GM12878 (cell line): Measurements from ENCODE around the gene SKIC8. TPM values are rescaled to one million over a fixed set of nuclear protein-coding genes. Genes with fewer than 3 reads are reported as not detected.

Experiments
- ATAC-seq: fragments of 200-7000 bp; cut with Tn5 transposase; 3 replicates; pipeline ENCODE4 v1.9.1; 2020; ENCODE audit warnings: mild to moderate bottlenecking, moderate library complexity
- BruUV-seq: library from RNA; stranded (reverse); fragments of 400-500 nt; replicated peaks from 2 replicates; lab custom pipeline; 2021; lab: Mats Ljungman, UMichigan
- CTCF ChIA-PET: fragments of 300-600 bp; sonication (Branson Sonifier 250); formaldehyde crosslinking; extraction: SDS; loops from one replicate; lab custom pipeline; 2021; ENCODE audit warnings: inconsistent platforms; lab: Yijun Ruan, JAX
- POLR2A ChIA-PET: fragments of 350-600 bp; formaldehyde crosslinking; extraction: SDS; loops from one replicate; lab custom pipeline; 2021; ENCODE audit warnings: inconsistent platforms; lab: Charles Lee
- RAD21 ChIA-PET: fragments of 300-600 bp; sonication (Branson Sonifier 250); formaldehyde crosslinking; loops from one replicate; lab custom pipeline; 2023; ENCODE audit warnings: antibody characterized with exemption; ENCODE audit not compliant: unreplicated experiment; lab: Charles Lee
- SMC1A ChIA-PET: fragments of 300-600 bp; sonication (Branson Sonifier 250); formaldehyde crosslinking; loops from one replicate; lab custom pipeline; 2023; ENCODE audit not compliant: unreplicated experiment, uncharacterized antibody; lab: Charles Lee
- DNase-seq: peaks from one replicate; pipeline ENCODE4 v3.0.0-alpha.2; 2011; ENCODE audit warnings: low read depth, low spot score
- FAIRE-seq: peaks from 3 replicates; lab custom pipeline; 2011; peaks lifted over from hg19 to GRCh38; lab: Jason Lieb, UNC
- H2AFZ ChIP-seq: 2 replicates; pipeline ENCODE4 v1.6.0; 2011; ENCODE audit warnings: low read depth, low read length, control low read depth; ENCODE audit not compliant: control insufficient read depth
- H3K27ac ChIP-seq: 2 replicates; pipeline ENCODE4 v1.5.1; 2011; ENCODE audit warnings: control low read depth; ENCODE audit not compliant: control insufficient read depth, insufficient read depth
- H3K27me3 ChIP-seq, 2 experiments: replicated peaks in 1 of 2; 2 replicates each; pipeline versions ENCODE4 v1.6.0 to v1.6.1; 2011; ENCODE audit warnings: low read length in 1 of 2; ENCODE audit not compliant: control insufficient read depth in 2 of 2, insufficient read depth in 2 of 2
- H3K36me3 ChIP-seq, 2 experiments: 2 replicates each; pipeline ENCODE4 v1.5.1; 2011; ENCODE audit warnings: low read length in 1 of 2; ENCODE audit not compliant: control insufficient read depth in 2 of 2, insufficient read depth in 2 of 2
- H3K4me1 ChIP-seq: 2 replicates; pipeline ENCODE4 v1.6.1; 2011; ENCODE audit warnings: mild to moderate bottlenecking, low read length, moderate library complexity, mixed read lengths; ENCODE audit not compliant: control insufficient read depth, insufficient read depth
- H3K4me2 ChIP-seq: 2 replicates; pipeline ENCODE4 v1.6.0; 2011; ENCODE audit warnings: control low read depth; ENCODE audit not compliant: control insufficient read depth, insufficient read depth
- H3K4me3 ChIP-seq: fragments of 200-600 bp; sonication (generic); 2 replicates; pipeline ENCODE4 v1.5.1; 2016
- H3K79me2 ChIP-seq: 2 replicates; pipeline ENCODE4 v1.6.0; 2011; ENCODE audit warnings: low read length; ENCODE audit not compliant: control insufficient read depth, insufficient read depth
- H3K9ac ChIP-seq: 2 replicates; pipeline ENCODE4 v1.8.0; 2011; ENCODE audit warnings: low read length, control low read depth, mixed read lengths; ENCODE audit not compliant: control insufficient read depth, insufficient read depth
- H3K9me3 ChIP-seq: replicated peaks from 3 replicates; pipeline ENCODE4 v1.5.1; 2011; ENCODE audit warnings: mild to moderate bottlenecking, low read length; ENCODE audit not compliant: control insufficient read depth, insufficient read depth
- H4K20me1 ChIP-seq: 2 replicates; pipeline ENCODE4 v1.6.0; 2011; ENCODE audit not compliant: control insufficient read depth, insufficient read depth
- CEBPZ ChIP-seq: fragments of 150-350 bp; IDR thresholded peaks from 2 replicates; pipeline ENCODE4 v1.6.1; 2016; ENCODE audit warnings: low read depth, low read length
- CHD2 ChIP-seq: IDR thresholded peaks from 2 replicates; pipeline ENCODE4 v1.6.1; 2011; ENCODE audit warnings: low read depth, low read length, improper control_type of control experiment, borderline replicate concordance
- ELK1 ChIP-seq: IDR thresholded peaks from 2 replicates; pipeline ENCODE4 v1.6.1; 2012; ENCODE audit warnings: low read depth, low read length, improper control_type of control experiment
- GABPA ChIP-seq: IDR thresholded peaks from 2 replicates; pipeline ENCODE4 v1.6.1; 2014; ENCODE audit warnings: antibody characterized with exemption, low read depth, mild to moderate bottlenecking, inconsistent platforms
- HCFC1 ChIP-seq: fragments of 150-350 bp; IDR thresholded peaks from 2 replicates; pipeline ENCODE4 v1.6.1; 2014; ENCODE audit warnings: low read length
- JUNB ChIP-seq: IDR thresholded peaks from 2 replicates; pipeline ENCODE4 v1.6.1; 2016; ENCODE audit warnings: antibody characterized with exemption, mild to moderate bottlenecking
- NFXL1 ChIP-seq: fragments of 450-650 bp; IDR thresholded peaks from 2 replicates; pipeline ENCODE4 v1.6.1; 2017; ENCODE audit warnings: antibody characterized with exemption, mild to moderate bottlenecking, borderline replicate concordance
- NR2C2 ChIP-seq: IDR thresholded peaks from 2 replicates; pipeline ENCODE4 v1.6.1; 2011; ENCODE audit warnings: borderline replicate concordance, low read depth; ENCODE audit not compliant: control insufficient read depth, insufficient read length
- PML ChIP-seq: IDR thresholded peaks from 2 replicates; pipeline ENCODE4 v1.6.1; 2012; ENCODE audit warnings: low read length, inconsistent platforms
- SMARCA5 ChIP-seq: fragments of 450-650 bp; IDR thresholded peaks from 2 replicates; pipeline ENCODE4 v1.6.1; 2017; ENCODE audit warnings: mild to moderate bottlenecking
- SREBF1 ChIP-seq: IDR thresholded peaks from 2 replicates; pipeline ENCODE4 v1.6.1; 2012; ENCODE audit warnings: mild to moderate bottlenecking, low read length
- TCF7 ChIP-seq: IDR thresholded peaks from 2 replicates; pipeline ENCODE4 v1.6.1; 2014; ENCODE audit warnings: antibody characterized with exemption, borderline replicate concordance
- ZNF384 ChIP-seq: IDR thresholded peaks from 2 replicates; pipeline ENCODE4 v1.6.1; 2012; ENCODE audit warnings: low read depth, mild to moderate bottlenecking, low read length, improper control_type of control experiment, borderline replicate concordance
- ZSCAN29 ChIP-seq: fragments of 450-650 bp; IDR thresholded peaks from 2 replicates; pipeline ENCODE4 v1.6.1; 2017; ENCODE audit warnings: mild to moderate bottlenecking, moderate library complexity
- WGBS: methylation state at CpG from one replicate; pipeline ENCODE4 v1.1.6; 2016; ENCODE audit warnings: low lambda C conversion rate; ENCODE audit not compliant: insufficient replicate concordance, insufficient coverage; ENCODE audit errors: missing lambda C conversion rate; 5-methylcytosine and 5-hydroxymethylcytosine counted together
- in situ Hi-C: fragments of 300-500 bp; cut with MboI; formaldehyde crosslinking; loops from 9 replicates; pipeline ENCODE4 v1.14.3; 2018; ENCODE audit warnings: mixed read lengths
- intact Hi-C: fragments of 100-400 bp; cut with micrococcal nuclease; formaldehyde crosslinking; loops from one replicate; pipeline ENCODE4 v1.14.2; 2022; ENCODE audit not compliant: unreplicated experiment
- polyA plus RNA-seq, 11 experiments: library from polyadenylated mRNA; depleted of rRNA in 4 of 11; unstranded in 6 of 11; stranded (reverse) in 5 of 11; fragments of >200 nt; fragmentation: Nextera tagmentation in 4 of 11; fragmentation: Illumina TruSeq in 1 of 11; extraction: Ambion mirVana in 4 of 11; extraction: Trizol in 1 of 11; gene quantifications; 1 replicate in 1 of 11; 2 replicates in 10 of 11; pipeline versions ENCODE4 v1.2.1 to v1.2.3, GENCODE V29; 2011 to 2016; ENCODE audit warnings: inconsistent platforms in 2 of 11, missing spikeins in 2 of 11, low read depth in 1 of 11
- total RNA-seq, 4 experiments: library from RNA; depleted of rRNA in 3 of 4; stranded (reverse); fragments of >200 nt in 3 of 4; fragmentation: Illumina TruSeq in 1 of 4; extraction: Trizol in 1 of 4; gene quantifications; 2 replicates each; pipeline versions ENCODE4 v1.2.1 to v1.2.3, GENCODE V29; 2013 to 2021

Gene SKIC8
- total and polyA plus RNA-seq, 10 of the 15 experiments (the other 5 are each of a cell fraction or from before 2014, with no cell fraction given) = 57.0 to 288 (median 128) TPM

- Histone ChIP-seq H3K9ac (no peak overlapping the region), H3K4me2 (no peak overlapping the region), H3K4me3 (no peak overlapping the region), H3K4me1 (no peaks in the 10 kb centered on the region), H3K27ac (no peak overlapping the region), H3K79me2 (no peaks in the 10 kb centered on the region), H3K27me3 (no peaks in the 10 kb centered on the region), H2AFZ (no peak overlapping the region), H4K20me1 (no peaks in the 10 kb centered on the region), H3K9me3 (no peaks in the 10 kb centered on the region), H3K36me3 (peaks cover 1 to 32% of the 10 kb centered on the region in 2 experiments; a peak in 3 of 4 replicates)
- in situ Hi-C loops = no loop called here
- TF ChIP-seq SMARCA5 (no peak), ZSCAN29 (no peak), CEBPZ (no peak), JUNB (no peak), GABPA (no peak), CHD2 (no peak), SREBF1 (no peak), NFXL1 (no peak), TCF7 (no peak), ZNF384 (no peak), PML (no peak), HCFC1 (no peak), ELK1 (no peak), NR2C2 (no peak)
- CTCF ChIA-PET = interaction anchor here (1.0 to 1.3 kb wide), 2 partner anchors 24 to 259 kb away, joined by 3 to 4 read pairs; no protein-coding TSS in a partner anchor
- no TSS peak for BruUV-seq
- RAD21 ChIA-PET = no interaction called here
- SMC1A ChIA-PET = no interaction called here
- FAIRE-seq (no peak), DNase-seq (no peak), ATAC-seq (no peak)
- POLR2A ChIA-PET = no interaction called here
- intact Hi-C loops = no loop called here
- 80% methylated on average over 4 of the region's 4 CpGs for WGBS
These were observed 14.7 kb downstream of the SKIC8 start for GRCh38 chr15:78284758-78285157.
